HG03095 (cell line): Measurements from ENCODE around the gene DIRAS1.

Source experiments
- ATAC-seq: cut with Tn5 transposase; IDR thresholded peaks from one replicate; pipeline ENCODE4 v1.9.1; 2021; ENCODE audit warnings: moderate library complexity; ENCODE audit not compliant: unreplicated experiment

The DIRAS1 gene

GRCh38 chr19:2720777-2721569, at the start of gene DIRAS1:
DIRAS1 (minus strand) TSS chr19:2721372; CDS start chr19:2717806, 3,566 bp downstream.
- no peak for ATAC-seq

GRCh38 chr19:2770055-2771013, 49.2 kb upstream of the DIRAS1 start:
- ATAC-seq = no peak

- no peak for ATAC-seq
Observed at GRCh38 chr19:2769218-2769617, 48.0 kb upstream of the DIRAS1 start.

GRCh38 chr19:2768365-2769132, 47.4 kb upstream of the DIRAS1 start:
- no peak for ATAC-seq

GRCh38 chr19:2767688-2768087, 46.5 kb upstream of the DIRAS1 start:
- ATAC-seq = no peak

GRCh38 chr19:2766594-2767372, 45.6 kb upstream of the DIRAS1 start:
- no peak for ATAC-seq

- no peak for ATAC-seq
Observed at GRCh38 chr19:2765376-2765775, 44.2 kb upstream of the DIRAS1 start.

- no peak for ATAC-seq
Observed at GRCh38 chr19:2764945-2765344, 43.8 kb upstream of the DIRAS1 start.

- ATAC-seq = no peak
Observed at GRCh38 chr19:2763687-2764086, 42.5 kb upstream of the DIRAS1 start.

GRCh38 chr19:2762783-2763496, 41.8 kb upstream of the DIRAS1 start:
- ATAC-seq = no peak

GRCh38 chr19:2761876-2762782, 41.0 kb upstream of the DIRAS1 start:
- no peak for ATAC-seq

GRCh38 chr19:2761309-2761677, 40.1 kb upstream of the DIRAS1 start:
- ATAC-seq = no peak

GRCh38 chr19:2759965-2760364, 38.8 kb upstream of the DIRAS1 start:
- no peak for ATAC-seq

GRCh38 chr19:2759362-2759761, 38.2 kb upstream of the DIRAS1 start:
- no peak for ATAC-seq

- ATAC-seq = no peak
Observed at GRCh38 chr19:2758601-2759313, 37.6 kb upstream of the DIRAS1 start.

- no peak for ATAC-seq
Observed at GRCh38 chr19:2756921-2757881, 36.0 kb upstream of the DIRAS1 start.

GRCh38 chr19:2756477-2756876, 35.3 kb upstream of the DIRAS1 start:
- ATAC-seq = no peak
